NCI-H774 (cell line): ENCODE measurements around the gene NDST1.

Source experiments
- DNase-seq: peaks from one replicate; lab custom pipeline; 2025; lab: John Stamatoyannopoulos, UW

Gene NDST1

DNA sequence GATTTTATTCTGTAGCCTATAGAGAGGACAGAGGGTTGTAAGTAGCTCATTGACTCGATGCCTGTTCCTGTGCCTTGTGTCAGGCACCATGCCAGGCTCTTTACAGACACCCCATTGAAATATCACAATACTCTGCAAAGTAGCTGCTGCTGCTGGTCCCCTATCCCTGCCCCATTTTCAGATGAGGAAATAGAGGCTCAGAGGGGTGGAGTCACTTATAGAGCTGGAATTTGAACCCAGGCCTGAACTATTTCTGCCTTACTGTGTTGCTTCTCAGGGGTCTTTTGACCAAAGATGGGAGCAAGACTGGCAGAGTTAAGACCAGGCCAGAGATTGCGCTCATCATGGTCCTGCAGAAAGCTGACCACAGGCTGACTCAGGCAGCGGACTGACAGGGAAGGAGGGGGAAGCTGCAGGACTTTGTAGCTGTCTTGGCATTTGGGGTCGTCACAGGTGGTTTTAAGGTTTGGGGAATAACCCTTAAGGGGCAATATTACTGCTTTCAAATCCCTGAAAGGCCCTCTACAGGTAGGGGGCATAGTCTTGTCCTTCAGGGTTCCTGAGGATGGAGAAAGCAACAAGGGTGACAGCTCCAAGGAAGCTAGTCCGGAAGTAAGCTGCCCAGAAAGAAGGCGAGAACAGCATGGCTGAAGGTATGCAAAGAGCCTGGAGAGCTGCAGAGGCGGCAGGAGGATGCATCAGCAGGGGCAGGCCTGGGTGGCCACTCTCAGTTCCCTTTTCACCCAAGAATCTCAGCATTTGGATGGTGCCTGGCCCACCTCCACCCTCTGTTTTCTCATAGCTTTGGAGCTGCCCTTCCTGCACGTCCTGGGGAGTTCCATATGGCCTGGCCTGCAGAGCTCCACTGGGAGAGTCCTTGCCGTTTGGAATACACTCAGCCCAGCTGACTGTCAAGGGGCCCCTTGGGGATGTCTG, 18.3 kb upstream of the NDST1 start:
- no peak for DNase-seq

- DNase-seq = no peak
Measured at GRCh38 chr5:150490296-150490669, 17.6 kb upstream of the NDST1 start.

GRCh38 chr5:150490754-150491153, 17.2 kb upstream of the NDST1 start:
- no peak for DNase-seq

DNA sequence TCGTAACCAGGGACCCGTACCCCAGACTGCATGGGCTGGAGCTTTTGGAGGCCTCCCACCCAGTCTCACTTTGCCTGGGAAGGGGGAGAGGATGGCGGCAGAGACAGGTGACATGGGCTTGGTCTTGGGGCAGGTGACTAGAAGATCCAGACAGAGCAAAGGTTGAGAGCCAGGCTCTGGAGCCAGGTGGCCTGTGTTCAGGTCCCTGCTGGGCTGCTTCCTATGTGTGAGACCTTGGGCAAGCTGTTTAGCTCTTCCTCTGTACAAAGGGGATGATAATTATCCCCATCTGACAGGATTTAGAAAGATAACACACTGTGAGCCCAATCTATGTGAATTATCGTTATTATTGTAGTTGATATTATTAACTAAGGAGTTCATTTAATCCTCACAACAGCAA, 16.1 kb upstream of the NDST1 start:
- DNase-seq = no peak

- no peak for DNase-seq
Measured at GRCh38 chr5:150492621-150493020, 15.3 kb upstream of the NDST1 start.

- no peak for DNase-seq
Measured at GRCh38 chr5:150496098-150496497, 11.8 kb upstream of the NDST1 start.

DNA sequence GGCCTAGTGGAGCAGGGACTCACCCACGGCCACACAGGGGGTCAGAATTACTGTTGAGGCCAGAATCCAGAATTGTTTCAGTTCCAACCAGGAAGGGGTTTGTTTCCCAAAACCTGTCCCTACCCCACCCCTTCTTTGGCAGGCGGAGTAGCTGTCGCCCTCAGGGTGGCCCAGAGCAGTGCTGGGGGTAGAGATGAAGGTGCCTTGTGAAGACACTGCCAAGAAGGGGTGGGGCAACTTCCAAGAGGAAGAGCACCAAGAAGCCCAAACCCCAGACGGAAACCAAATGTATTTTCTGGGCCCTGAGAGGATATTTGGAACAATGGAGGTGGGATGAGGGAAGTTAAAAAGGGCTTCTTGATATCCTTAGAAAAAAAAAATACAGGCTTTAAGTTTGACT, 11.4 kb upstream of the NDST1 start:
- no peak for DNase-seq

DNA sequence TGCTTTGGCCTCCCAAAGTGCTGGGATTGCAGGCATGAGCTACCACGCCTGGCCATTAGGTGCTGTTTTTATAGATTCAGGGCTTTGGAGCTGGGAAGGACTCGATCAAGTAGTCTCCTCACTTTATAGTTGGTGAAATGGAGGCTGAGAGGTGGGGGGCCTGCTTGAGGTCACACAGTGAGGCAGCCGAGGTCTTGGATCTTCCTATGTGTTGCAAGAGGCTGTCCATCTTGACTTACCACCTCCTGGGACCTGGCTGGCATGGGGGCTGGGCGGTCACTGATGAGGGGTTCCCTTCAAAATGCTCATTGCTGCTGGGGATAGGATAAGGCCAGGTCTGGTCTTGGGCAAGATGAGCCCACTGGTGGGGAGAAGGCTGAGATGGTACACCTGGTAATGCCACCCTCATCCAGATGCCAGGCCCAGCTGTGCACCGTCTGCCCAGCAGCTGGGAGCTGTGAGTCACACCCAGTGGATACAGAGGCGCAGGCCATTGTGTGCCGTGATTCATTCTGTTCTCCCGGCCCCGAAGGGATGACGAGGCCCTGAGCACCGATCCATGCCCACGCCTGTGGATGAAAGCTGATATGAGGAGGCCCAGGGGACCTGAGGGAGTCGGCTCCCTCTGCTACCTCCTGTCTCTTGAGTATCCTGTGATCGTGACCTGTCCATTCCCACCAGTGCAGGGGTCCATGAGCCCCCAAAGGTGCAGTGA, 10.5 kb upstream of the NDST1 start:
- no peak for DNase-seq

- no peak for DNase-seq
Measured at GRCh38 chr5:150497989-150498317, 10.0 kb upstream of the NDST1 start.

- no peak for DNase-seq
Measured at GRCh38 chr5:150498501-150498900, 9.4 kb upstream of the NDST1 start.

DNA sequence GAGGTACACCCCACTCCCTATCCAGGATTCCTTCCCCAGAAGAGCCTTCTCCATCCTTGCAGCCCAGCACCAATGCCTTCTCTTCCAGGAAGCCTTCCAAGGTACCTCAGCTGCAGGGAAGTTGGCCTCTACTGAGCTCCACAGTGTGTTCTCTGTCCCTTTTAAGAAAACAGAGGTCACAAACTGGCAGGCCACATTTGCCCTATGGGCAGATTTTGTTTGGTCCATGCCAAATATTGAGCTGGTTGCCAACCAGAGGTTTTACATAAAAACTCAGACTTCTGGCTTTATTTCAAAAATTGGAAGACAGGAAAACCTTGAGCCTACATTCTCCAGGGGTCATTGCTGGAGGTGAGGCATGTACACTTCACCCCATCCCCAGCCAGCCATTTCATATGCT, 9.0 kb upstream of the NDST1 start:
- no peak for DNase-seq

GRCh38 chr5:150499437-150499956, 8.4 kb upstream of the NDST1 start:
- DNase-seq = no peak

GRCh38 chr5:150500328-150500841, 7.5 kb upstream of the NDST1 start:
- no peak for DNase-seq

GRCh38 chr5:150500905-150501304, 7.0 kb upstream of the NDST1 start:
- DNase-seq = no peak

DNA sequence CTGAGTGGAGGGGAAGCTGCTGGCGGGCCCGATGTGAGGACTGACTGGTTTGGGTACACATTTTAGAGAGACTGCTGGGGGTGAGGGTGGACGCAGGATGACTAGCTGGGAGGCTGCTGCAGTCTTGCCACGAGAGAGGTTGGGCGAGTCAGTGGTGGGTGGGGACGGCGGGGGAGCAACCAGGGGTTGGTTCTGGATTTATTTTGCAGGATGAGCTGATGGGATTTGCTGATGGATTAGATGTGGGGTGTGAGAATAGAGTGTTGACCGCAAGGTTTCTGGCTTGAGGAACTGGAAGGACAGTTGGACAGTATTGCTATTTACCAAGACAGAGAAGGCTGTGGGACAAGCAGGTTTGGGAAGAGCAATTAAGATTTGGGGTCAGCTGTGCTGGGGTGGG, 5.8 kb upstream of the NDST1 start:
- DNase-seq = no peak

DNA sequence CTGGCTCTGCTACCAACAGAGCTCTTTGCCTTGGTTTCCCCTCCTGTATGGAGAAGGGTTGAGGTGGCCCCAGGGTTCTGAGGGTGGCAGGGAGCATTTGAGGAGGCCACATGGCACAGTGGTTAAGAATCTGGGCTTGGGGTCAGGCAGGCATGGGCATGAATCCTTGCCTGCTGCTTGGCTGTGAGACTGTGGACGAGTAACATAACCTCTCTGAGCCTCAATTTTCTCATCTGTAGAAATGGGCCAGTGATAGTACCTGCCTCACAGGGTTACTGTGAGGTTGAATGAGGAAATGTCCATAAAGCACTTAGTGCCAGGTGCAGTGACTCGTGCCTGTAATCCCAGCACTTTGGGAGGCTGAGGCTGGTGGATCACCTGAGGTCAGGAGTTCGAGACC, 5.1 kb upstream of the NDST1 start:
- no peak for DNase-seq

DNA sequence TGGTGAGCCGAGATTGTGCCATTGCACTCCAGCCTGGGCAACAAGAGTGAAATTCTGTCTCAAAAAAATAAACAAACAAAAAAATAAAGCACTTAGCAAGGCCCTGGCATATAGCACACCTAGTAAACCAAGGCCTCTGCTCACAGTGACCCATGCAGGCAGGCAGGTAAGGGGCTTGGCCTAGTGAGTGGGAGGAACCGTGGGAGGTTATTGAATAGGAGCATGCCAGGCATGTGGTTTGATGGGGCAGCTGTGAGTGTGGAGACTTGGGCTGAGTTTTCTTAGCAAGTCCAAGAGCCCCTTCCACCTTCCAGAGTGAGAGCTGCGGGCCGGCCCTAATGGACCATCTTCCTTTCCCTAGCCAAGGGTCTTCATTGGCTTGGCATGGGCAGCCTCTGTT, 4.5 kb upstream of the NDST1 start:
- DNase-seq = no peak

DNA sequence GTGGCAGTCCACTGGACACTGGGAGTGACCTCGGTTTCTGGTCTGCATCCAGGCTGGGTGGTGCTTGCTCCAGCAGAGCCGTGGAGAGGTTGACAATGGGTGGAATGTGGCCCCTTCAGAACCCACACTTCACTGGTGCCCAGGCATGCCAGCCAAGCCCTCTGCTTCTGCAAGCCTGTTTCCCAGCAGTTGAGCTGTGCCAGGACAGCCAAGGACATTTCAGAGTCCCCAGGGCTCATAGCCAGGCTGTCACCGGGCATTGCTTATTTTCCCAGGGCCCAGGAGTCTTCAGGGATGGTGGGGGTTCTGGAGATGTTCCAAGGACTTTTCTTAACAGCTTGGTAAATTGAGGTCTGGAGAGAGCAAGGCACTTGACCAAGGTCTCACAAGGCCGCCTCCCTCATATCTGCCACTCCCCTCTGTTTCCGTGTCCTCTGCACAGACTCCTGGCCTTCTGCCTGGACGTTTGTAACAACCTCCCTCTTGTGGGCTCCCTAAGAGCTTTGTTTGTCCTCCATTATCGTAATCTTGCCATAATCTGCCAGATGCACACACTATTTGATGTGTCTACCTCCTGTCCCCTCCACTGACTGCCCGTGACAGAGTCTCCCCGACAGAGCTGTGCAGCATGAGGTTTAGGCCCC, 3.8 kb upstream of the NDST1 start:
- no peak for DNase-seq

- no peak for DNase-seq
Measured at GRCh38 chr5:150505041-150505511, 2.9 kb upstream of the NDST1 start.

DNA sequence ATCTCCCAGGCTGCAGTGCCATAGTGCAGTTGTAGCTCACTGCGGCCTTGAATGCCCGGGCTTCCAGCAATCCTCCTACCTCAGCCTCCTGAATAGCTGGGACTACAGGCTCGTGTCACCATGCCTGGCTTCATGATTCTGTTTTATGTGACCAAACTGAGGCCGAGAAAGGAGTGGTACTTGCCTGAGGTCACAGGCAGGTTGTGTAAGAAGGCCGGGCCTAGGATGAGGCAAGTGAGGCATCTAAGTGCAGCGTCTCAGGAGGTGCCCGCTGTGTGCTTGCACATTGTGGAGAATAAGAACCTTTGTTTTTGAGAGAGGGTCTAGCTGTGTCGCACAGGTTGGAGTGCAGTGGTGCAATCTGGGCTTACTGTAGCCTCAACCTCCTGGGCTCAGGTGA, 2.1 kb upstream of the NDST1 start:
- DNase-seq = no peak

GRCh38 chr5:150506571-150507473, 1.1 kb upstream of the NDST1 start:
- DNase-seq = no peak

GRCh38 chr5:150508277-150508640, 328 bp downstream of the NDST1 start:
- DNase-seq = no peak
